ENCODE results near the gene FAT3. TPM values are rescaled to one million over a fixed set of nuclear protein-coding genes. Genes with fewer than 3 reads are reported as not detected.

FAT3 gene
- total and polyA plus RNA-seq, 2 donors (not counting 3 experiments of a cell fraction or from before 2014, with no cell fraction given): 0.08 to 1.4 TPM

- intact Hi-C loops (cut with micrococcal nuclease) (no loop called here), dilution Hi-C loops (cut with MboI; ENCODE audit: extremely low pct_ligation_motif_present, low sequenced_read_pairs) (no loop called here)
- TF ChIP-seq JUN (IDR thresholded peaks at IDR 0.05; ENCODE audit: borderline replicate concordance, insufficient read depth, insufficient read length, low read depth) (no peak), MAX (IDR thresholded peaks at IDR 0.05; ENCODE audit: insufficient read depth, insufficient read length) (no peak), POLR2A (IDR thresholded peaks at IDR 0.05; ENCODE audit: low read depth, low read length) (no peak)
- TF ChIP-seq, protein P1, sequence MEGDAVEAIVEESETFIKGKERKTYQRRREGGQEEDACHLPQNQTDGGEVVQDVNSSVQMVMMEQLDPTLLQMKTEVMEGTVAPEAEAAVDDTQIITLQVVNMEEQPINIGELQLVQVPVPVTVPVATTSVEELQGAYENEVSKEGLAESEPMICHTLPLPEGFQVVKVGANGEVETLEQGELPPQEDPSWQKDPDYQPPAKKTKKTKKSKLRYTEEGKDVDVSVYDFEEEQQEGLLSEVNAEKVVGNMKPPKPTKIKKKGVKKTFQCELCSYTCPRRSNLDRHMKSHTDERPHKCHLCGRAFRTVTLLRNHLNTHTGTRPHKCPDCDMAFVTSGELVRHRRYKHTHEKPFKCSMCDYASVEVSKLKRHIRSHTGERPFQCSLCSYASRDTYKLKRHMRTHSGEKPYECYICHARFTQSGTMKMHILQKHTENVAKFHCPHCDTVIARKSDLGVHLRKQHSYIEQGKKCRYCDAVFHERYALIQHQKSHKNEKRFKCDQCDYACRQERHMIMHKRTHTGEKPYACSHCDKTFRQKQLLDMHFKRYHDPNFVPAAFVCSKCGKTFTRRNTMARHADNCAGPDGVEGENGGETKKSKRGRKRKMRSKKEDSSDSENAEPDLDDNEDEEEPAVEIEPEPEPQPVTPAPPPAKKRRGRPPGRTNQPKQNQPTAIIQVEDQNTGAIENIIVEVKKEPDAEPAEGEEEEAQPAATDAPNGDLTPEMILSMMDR (IDR thresholded peaks at IDR 0.05; ENCODE audit: extremely low read depth in 1 of 2, insufficient read depth in 1 of 2, low read depth in 1 of 2, low read length in 2 of 2): no peak
- Histone ChIP-seq H3K4me1 (ENCODE audit: control insufficient read depth, extremely low read depth, insufficient read depth, low read length) (no peaks in the 10 kb centered on the region), H3K79me2 (ENCODE audit: control insufficient read depth, insufficient read depth, low read length) (no peaks in the 10 kb centered on the region), H3K9me3 (replicated peaks; ENCODE audit: control insufficient read depth, insufficient read depth, low read length) (no peaks in the 10 kb centered on the region), H3K4me3 (replicated peaks in 1 of 3; ENCODE audit: insufficient read depth in 1 of 3, low read depth in 1 of 3, low read length in 3 of 3) (no peak overlapping the region), H2AFZ (ENCODE audit: low read depth, low read length) (no peak overlapping the region), H3K9me1 (replicated peaks; ENCODE audit: control insufficient read depth, extremely low read depth, insufficient read depth, low read length) (no peaks in the 10 kb centered on the region), H4K20me1 (replicated peaks; ENCODE audit: control insufficient read depth, extremely low read depth, insufficient read depth, low read length) (no peaks in the 10 kb centered on the region), H3K36me3 (ENCODE audit: control insufficient read depth in 2 of 2, extremely low read depth in 1 of 2, insufficient read depth in 2 of 2, low read length in 2 of 2) (no peaks in the 10 kb centered on the region), H3K27me3 (ENCODE audit: control insufficient read depth in 2 of 2, insufficient read depth in 2 of 2, low read length in 2 of 2) (no peaks in the 10 kb centered on the region), H3K27ac (ENCODE audit: insufficient read depth, low read depth, low read length) (no peak overlapping the region), H3K4me2 (ENCODE audit: insufficient read depth, low read length) (no peak overlapping the region), H3K9ac (replicated peaks; ENCODE audit: extremely low read depth, insufficient read depth, low read length) (no peak overlapping the region)
- ChIA-PET CTCF (no interaction called here), POLR2A (no interaction called here)
- FAIRE-seq (no peak), DNase-seq (ENCODE audit: low read depth, low spot score) (no peak)
- no TSS peak for BruUV-seq (replicated peaks)
These were observed 12.2 kb downstream of the FAT3 start for GRCh38 chr11:92236856-92237255.

GRCh38 chr11:92240916-92241315, 16.3 kb downstream of the FAT3 start:
- ChIA-PET POLR2A (no interaction called here), CTCF (no interaction called here)
- no peaks in the 10 kb centered on the region for H3K79me2 ChIP-seq (ENCODE audit: control insufficient read depth, insufficient read depth, low read length)
- dilution Hi-C loops (cut with MboI; ENCODE audit: extremely low pct_ligation_motif_present, low sequenced_read_pairs): no loop called here
- no peaks in the 10 kb centered on the region for H3K9me1 ChIP-seq (replicated peaks; ENCODE audit: control insufficient read depth, extremely low read depth, insufficient read depth, low read length)
- intact Hi-C loops (cut with micrococcal nuclease): no loop called here
- H3K4me1 ChIP-seq (ENCODE audit: control insufficient read depth, extremely low read depth, insufficient read depth, low read length): no peaks in the 10 kb centered on the region
- BruUV-seq (replicated peaks): no TSS peak
- H3K9ac ChIP-seq (replicated peaks; ENCODE audit: extremely low read depth, insufficient read depth, low read length): no peak overlapping the region
- no peaks in the 10 kb centered on the region for H3K36me3 ChIP-seq (ENCODE audit: control insufficient read depth in 2 of 2, extremely low read depth in 1 of 2, insufficient read depth in 2 of 2, low read length in 2 of 2)
- H3K27me3 ChIP-seq (ENCODE audit: control insufficient read depth in 2 of 2, insufficient read depth in 2 of 2, low read length in 2 of 2): no peaks in the 10 kb centered on the region
- H4K20me1 ChIP-seq (replicated peaks; ENCODE audit: control insufficient read depth, extremely low read depth, insufficient read depth, low read length): no peaks in the 10 kb centered on the region
- no peak overlapping the region for H2AFZ ChIP-seq (ENCODE audit: low read depth, low read length)
- no peak overlapping the region for H3K27ac ChIP-seq (ENCODE audit: insufficient read depth, low read depth, low read length)
- FAIRE-seq (no peak), DNase-seq (ENCODE audit: low read depth, low spot score) (no peak)
- H3K4me2 ChIP-seq (ENCODE audit: insufficient read depth, low read length): no peak overlapping the region
- no peaks in the 10 kb centered on the region for H3K9me3 ChIP-seq (replicated peaks; ENCODE audit: control insufficient read depth, insufficient read depth, low read length)
- no peak overlapping the region for H3K4me3 ChIP-seq (replicated peaks in 1 of 3; ENCODE audit: insufficient read depth in 1 of 3, low read depth in 1 of 3, low read length in 3 of 3)
- TF ChIP-seq MAX (IDR thresholded peaks at IDR 0.05; ENCODE audit: insufficient read depth, insufficient read length) (no peak), JUN (IDR thresholded peaks at IDR 0.05; ENCODE audit: borderline replicate concordance, insufficient read depth, insufficient read length, low read depth) (no peak), MYC (IDR thresholded peaks at IDR 0.05; ENCODE audit: low read depth, low read length) (no peak), POLR2A (IDR thresholded peaks at IDR 0.05; ENCODE audit: low read depth, low read length) (no peak), POLR2AphosphoS5 (IDR thresholded peaks at IDR 0.05; ENCODE audit: insufficient read depth, low read depth, low read length) (no peak), GATA2 (IDR thresholded peaks at IDR 0.05; ENCODE audit: insufficient read depth, insufficient read length, low read depth, low read length) (no peak), FOS (IDR thresholded peaks at IDR 0.05; ENCODE audit: borderline replicate concordance, insufficient read depth, low read length) (no peak), EZH2 (IDR thresholded peaks at IDR 0.05; ENCODE audit: borderline replicate concordance, low read depth, low read length, severe bottlenecking) (no peak)
- TF ChIP-seq, protein P1 (IDR thresholded peaks at IDR 0.05; ENCODE audit: extremely low read depth in 1 of 2, insufficient read depth in 1 of 2, low read depth in 1 of 2, low read length in 2 of 2): no peak

Data from endothelial cell of umbilical vein (primary cell).